Neural progenitor cell (in vitro differentiated cells): ENCODE results near the gene SND1.

ENCODE experiments used
- CTCF ChIP-seq: fragments of 200-600 bp; sonication (generic); IDR thresholded peaks from 2 replicates; pipeline ENCODE4 v1.5.1; 2017; ENCODE audit warnings: antibody characterized with exemption, mild to moderate bottlenecking
- EZH2phosphoT487 ChIP-seq: fragments of 200-600 bp; sonication (generic); IDR thresholded peaks from 2 replicates; pipeline ENCODE4 v1.6.1; 2017; ENCODE audit warnings: antibody characterized with exemption

DNA sequence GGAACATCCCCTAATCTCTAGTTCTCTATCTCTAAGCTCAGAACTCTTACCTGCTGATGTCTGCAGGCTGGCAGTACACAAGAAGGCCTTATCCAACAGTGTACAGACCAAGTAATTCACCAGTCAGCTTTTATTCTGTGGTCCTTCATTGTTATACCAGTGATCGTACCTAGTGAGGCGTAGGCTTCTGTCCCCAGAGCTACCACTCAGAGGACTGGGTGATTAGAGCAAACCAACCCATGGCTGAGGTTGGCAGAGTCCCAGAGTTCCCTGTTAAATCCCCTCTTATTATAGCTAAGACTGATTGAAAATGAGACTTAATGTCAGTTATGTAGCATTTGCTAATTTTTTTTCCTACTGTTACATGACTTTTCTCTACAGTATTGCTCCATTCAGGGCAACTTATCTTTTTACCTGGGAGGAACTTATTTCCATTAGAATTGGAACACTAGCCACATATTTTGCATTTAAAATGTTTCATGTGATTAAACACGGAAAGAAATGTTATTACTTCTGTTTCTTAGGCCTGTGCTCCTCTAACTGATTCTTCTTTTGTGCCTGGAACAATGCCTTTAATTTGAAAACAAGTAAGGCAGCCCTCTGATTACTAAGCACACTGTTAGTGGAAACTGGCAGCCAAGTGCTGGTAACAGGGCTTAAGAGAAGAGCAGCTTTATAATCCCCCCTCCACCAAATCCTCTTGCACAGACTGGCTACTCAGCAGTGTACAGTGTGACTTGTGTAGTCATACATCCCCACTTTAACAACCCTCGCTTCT lies 252.1 kb downstream of the SND1 start:
- TF ChIP-seq CTCF (no peak), EZH2phosphoT487 (peak; percentile 73)
